HepG2 (cell line): ENCODE measurements around the gene TTC4. TPM values are rescaled to one million over a fixed set of nuclear protein-coding genes. Genes with fewer than 3 reads are reported as not detected.

ENCODE experiments used
- ATM ChIP-seq: fragments of 450-650 bp; IDR thresholded peaks from 2 replicates; pipeline ENCODE4 v1.7.1; 2017; ENCODE audit warnings: mild to moderate bottlenecking, borderline replicate concordance
- GATAD2A ChIP-seq: IDR thresholded peaks from 2 replicates; pipeline ENCODE4 v1.6.1; 2016
- GPN1 ChIP-seq: sonication (generic); formaldehyde crosslinking; IDR thresholded peaks from 2 replicates; pipeline ENCODE4 v1.5.1; 2020; ENCODE audit warnings: missing genetic modification reagents, borderline replicate concordance
- HINFP ChIP-seq: sonication (generic); formaldehyde crosslinking; IDR thresholded peaks from 2 replicates; pipeline ENCODE4 v1.4.0; 2020; ENCODE audit warnings: low read depth, mild to moderate bottlenecking, missing genetic modification reagents
- HNF4A ChIP-seq: sonication (generic); formaldehyde crosslinking; IDR thresholded peaks from 2 replicates; pipeline ENCODE4 v1.4.0; 2020; ENCODE audit warnings: missing genetic modification reagents
- HOXD1 ChIP-seq: sonication (generic); formaldehyde crosslinking; IDR thresholded peaks from 2 replicates; pipeline ENCODE4 v1.5.0; 2020; ENCODE audit warnings: missing genetic modification reagents
- IRF9 ChIP-seq: sonication (generic); formaldehyde crosslinking; IDR thresholded peaks from 2 replicates; pipeline ENCODE4 v1.8.0; 2022; ENCODE audit warnings: missing genetic modification reagents, mild to moderate bottlenecking, borderline replicate concordance
- PPARG ChIP-seq: conservative IDR thresholded peaks from 2 replicates; pipeline ENCODE4 v1.6.1; 2016; ENCODE audit warnings: missing biosample characterization, missing genetic modification reagents
- PRPF4 ChIP-seq: fragments of 200-400 bp; formaldehyde crosslinking; IDR thresholded peaks from 2 replicates; pipeline ENCODE4 v1.6.1; 2016; ENCODE audit warnings: low read length, low read depth; ENCODE audit not compliant: poor library complexity, severe bottlenecking
- REPIN1 ChIP-seq: sonication (generic); formaldehyde crosslinking; IDR thresholded peaks from 2 replicates; pipeline ENCODE4 v1.8.0; 2022; ENCODE audit warnings: missing genetic modification reagents, low read depth, mild to moderate bottlenecking, borderline replicate concordance
- SALL1 ChIP-seq: sonication (generic); formaldehyde crosslinking; IDR thresholded peaks from 2 replicates; pipeline ENCODE4 v1.8.0; 2022; ENCODE audit warnings: mild to moderate bottlenecking, missing genetic modification reagents
- SKI ChIP-seq: fragments of 450-650 bp; IDR thresholded peaks from one replicate; pipeline ENCODE4 v1.6.1; 2018; ENCODE audit warnings: mild to moderate bottlenecking; ENCODE audit not compliant: partially characterized antibody
- TEAD3 ChIP-seq: optimal IDR thresholded peaks from 2 replicates; pipeline ENCODE3; 2016; ENCODE audit warnings: borderline replicate concordance
- ZBTB46 ChIP-seq: sonication (generic); formaldehyde crosslinking; IDR thresholded peaks from 2 replicates; pipeline ENCODE4 v1.4.0; 2020; ENCODE audit warnings: mild to moderate bottlenecking, missing genetic modification reagents, borderline replicate concordance
- ZNF512 ChIP-seq: sonication (generic); formaldehyde crosslinking; IDR thresholded peaks from 2 replicates; pipeline ENCODE4 v1.4.0; 2020; ENCODE audit warnings: mild to moderate bottlenecking, missing genetic modification reagents
- ZNF574 ChIP-seq: sonication (generic); formaldehyde crosslinking; IDR thresholded peaks from 2 replicates; pipeline ENCODE4 v1.4.0; 2020; ENCODE audit warnings: missing genetic modification reagents
- polyA plus RNA-seq, 8 experiments: library from polyadenylated mRNA; depleted of rRNA in 3 of 8; stranded (reverse) in 7 of 8; unstranded in 1 of 8; fragments of >200 nt; fragmentation: Illumina TruSeq in 4 of 8; extraction: Trizol in 4 of 8; gene quantifications; 2 replicates each; pipeline versions ENCODE4 v1.2.1 to v1.2.3, GENCODE V29; 2011 to 2016; ENCODE audit warnings: low read depth in 4 of 8, missing spikeins in 1 of 8, mixed read lengths in 1 of 8; ENCODE audit not compliant: insufficient read depth in 1 of 8
- total RNA-seq, 5 experiments: library from RNA; depleted of rRNA; stranded (reverse); fragments of >200 nt; fragmentation: Illumina TruSeq; extraction: Trizol; gene quantifications; 2 replicates each; pipeline ENCODE4 v1.2.3, GENCODE V29; 2016; ENCODE audit warnings: low read depth in 1 of 5

The TTC4 gene
- total and polyA plus RNA-seq, 2 of the 13 experiments (the other 11 are each of a cell fraction or from before 2014, with no cell fraction given), result 13.1 to 24.7 TPM

GRCh38 chr1:54715493-54716298 lies at the start of gene TTC4 (continued):
- TF ChIP-seq GATAD2A (CRISPR knock-in tag) (0 out of 2 replicates have a peak, but pooled peaks have one; percentile 48), HNF4A (peak; percentile 26; the same call in 1 of the 2 replicates), SALL1 (CRISPR knock-in tag) (peak; percentile 85), HINFP (no peak), ZNF512 (no peak), IRF9 (CRISPR knock-in tag) (peak; percentile 82; the same call in 1 of the 2 replicates), PPARG (CRISPR knock-in tag) (peak; percentile 68), ZBTB46 (no peak), ATM (no peak), GPN1 (CRISPR knock-in tag) (no peak), TEAD3 (CRISPR knock-in tag) (peak; percentile 76), ZNF574 (CRISPR knock-in tag) (peak; percentile 97), REPIN1 (CRISPR knock-in tag) (peak; percentile 96), SKI (no peak), HOXD1 (CRISPR knock-in tag) (peak; percentile 73; the same call in 1 of the 2 replicates), PRPF4 (no peak)
